A673 (cell line): ENCODE measurements around the gene CPA4. TPM values are rescaled to one million over a fixed set of nuclear protein-coding genes. Genes with fewer than 3 reads are reported as not detected.
"Not testable (repeated sequence)": the region's sequence is repeated elsewhere in the genome, so short reads cannot be mapped to it uniquely, and the experiment has no call there.

Experiments used
- BruUV-seq: library from RNA; stranded (reverse); fragments of 400-500 nt; replicated peaks from 2 replicates; lab custom pipeline; 2021; lab: Mats Ljungman, UMichigan
- CTCF ChIA-PET: fragments of 300-600 bp; sonication (Branson Sonifier 250); formaldehyde crosslinking; loops from one replicate; lab custom pipeline; 2022; ENCODE audit warnings: antibody characterized with exemption; lab: Charles Lee
- POLR2A ChIA-PET: fragments of 300-600 bp; sonication (Branson Sonifier 250); formaldehyde crosslinking; loops from one replicate; lab custom pipeline; 2022; ENCODE audit warnings: antibody characterized with exemption; ENCODE audit not compliant: low non-redundant PET; lab: Charles Lee
- DNase-seq: peaks from one replicate; pipeline ENCODE4 v3.0.0-alpha.2; 2015; ENCODE audit warnings: low spot score
- H3K27ac ChIP-seq: fragments of 200-600 bp; sonication (generic); 2 replicates; pipeline ENCODE4 v1.5.1; 2016; ENCODE audit warnings: mixed run types, low read depth, mild to moderate bottlenecking, mixed read lengths, antibody characterized with exemption, low read length; ENCODE audit not compliant: poor library complexity, severe bottlenecking
- H3K27me3 ChIP-seq: fragments of 200-600 bp; sonication (generic); replicated peaks from 2 replicates; pipeline ENCODE4 v1.6.1; 2017; ENCODE audit warnings: mixed run types, low read depth, mild to moderate bottlenecking, mixed read lengths, antibody characterized with exemption, low read length; ENCODE audit not compliant: insufficient read depth, poor library complexity
- H3K36me3 ChIP-seq: fragments of 200-600 bp; sonication (generic); 2 replicates; pipeline ENCODE4 v1.6.1; 2016; ENCODE audit warnings: mixed run types, mild to moderate bottlenecking, mixed read lengths, antibody characterized with exemption, low read length; ENCODE audit not compliant: insufficient read depth, poor library complexity, severe bottlenecking
- H3K4me1 ChIP-seq: fragments of 200-600 bp; sonication (generic); 2 replicates; pipeline ENCODE4 v1.6.1; 2017; ENCODE audit warnings: mixed run types, mild to moderate bottlenecking, mixed read lengths, antibody characterized with exemption, low read length; ENCODE audit not compliant: insufficient read depth, poor library complexity, severe bottlenecking
- H3K4me3 ChIP-seq: fragments of 200-600 bp; sonication (generic); 2 replicates; pipeline ENCODE4 v1.5.1; 2016; ENCODE audit warnings: low read depth, mixed run types, mild to moderate bottlenecking, mixed read lengths, low read length; ENCODE audit not compliant: poor library complexity, severe bottlenecking
- H3K9me3 ChIP-seq: fragments of 200-600 bp; sonication (generic); 2 replicates; pipeline ENCODE4 v1.6.1; 2016; ENCODE audit warnings: mixed run types, low read depth, mild to moderate bottlenecking, mixed read lengths, antibody characterized with exemption, low read length; ENCODE audit not compliant: poor library complexity, severe bottlenecking
- CTCF ChIP-seq: fragments of 300-800, 200-600 bp; sonication (generic); conservative IDR thresholded peaks from 2 replicates; pipeline ENCODE4 v1.5.1; 2017; ENCODE audit warnings: low read depth, mild to moderate bottlenecking, antibody characterized with exemption, low read length, moderate library complexity, mixed read lengths
- EZH2 ChIP-seq: fragments of 200-600 bp; sonication (generic); IDR thresholded peaks from 2 replicates; pipeline ENCODE4 v1.6.1; 2017; ENCODE audit warnings: borderline replicate concordance, low read depth, mild to moderate bottlenecking, mixed read lengths, antibody characterized with exemption, low read length; ENCODE audit not compliant: poor library complexity, severe bottlenecking
- intact Hi-C: fragments of 100-400 bp; cut with micrococcal nuclease; formaldehyde crosslinking; loops from one replicate; pipeline ENCODE4 v1.10.0; 2022; ENCODE audit not compliant: unreplicated experiment
- total RNA-seq: library from RNA; stranded (reverse); gene quantifications from 2 replicates; pipeline ENCODE4 v1.2.3, GENCODE V29; 2021

The CPA4 gene
- total RNA-seq, 1 experiment from 2014 or later, result not detected

- Histone ChIP-seq H3K27ac (no peak overlapping the region), H3K4me3 (no peak overlapping the region), H3K4me1 (no peaks in the 10 kb centered on the region), H3K27me3 (no peaks in the 10 kb centered on the region), H3K36me3 (no peaks in the 10 kb centered on the region), H3K9me3 (no peaks in the 10 kb centered on the region)
- no peak for TF ChIP-seq EZH2
- TF ChIP-seq CTCF, result no peak
- BruUV-seq, result no TSS peak
- intact Hi-C loops, result no loop called here
- CTCF ChIA-PET, result no interaction called here
- POLR2A ChIA-PET, result no interaction called here
- no peak for DNase-seq
Measured at GRCh38 chr7:130314305-130314704, 21.3 kb downstream of the CPA4 start.

- intact Hi-C loops, result no loop called here
- CTCF ChIA-PET, result no interaction called here
- Histone ChIP-seq H3K27me3 (no peaks in the 10 kb centered on the region), H3K9me3 (no peaks in the 10 kb centered on the region), H3K36me3 (no peaks in the 10 kb centered on the region), H3K27ac (no peak overlapping the region), H3K4me1 (no peaks in the 10 kb centered on the region), H3K4me3 (no peak overlapping the region)
- no peak for DNase-seq
- BruUV-seq, result no TSS peak
- POLR2A ChIA-PET, result no interaction called here
- TF ChIP-seq CTCF, result no peak
- no peak for TF ChIP-seq EZH2
Measured at GRCh38 chr7:130319541-130319940, 26.6 kb downstream of the CPA4 start.

- H3K27me3 ChIP-seq, CTCF ChIA-PET, H3K9me3 ChIP-seq, H3K36me3 ChIP-seq, DNase-seq, H3K27ac ChIP-seq, H3K4me3 ChIP-seq, BruUV-seq, H3K4me1 ChIP-seq, intact Hi-C loops, POLR2A ChIA-PET: not testable (repeated sequence)
Measured at GRCh38 chr7:130321542-130322229, 28.7 kb downstream of the CPA4 start.

GRCh38 chr7:130322615-130323014 lies 29.7 kb downstream of the CPA4 start:
- ChIA-PET CTCF (no interaction called here), POLR2A (no interaction called here)
- intact Hi-C loops, result no loop called here
- Histone ChIP-seq H3K36me3 (no peaks in the 10 kb centered on the region), H3K4me1 (no peaks in the 10 kb centered on the region), H3K4me3 (no peak overlapping the region), H3K9me3 (no peaks in the 10 kb centered on the region), H3K27me3 (no peaks in the 10 kb centered on the region), H3K27ac (no peak overlapping the region)
- DNase-seq, result no peak
- BruUV-seq, result no TSS peak
- TF ChIP-seq CTCF, result no peak
- TF ChIP-seq EZH2, result no peak
